ENCODE results near the gene TYW3. TPM values are rescaled to one million over a fixed set of nuclear protein-coding genes. Genes with fewer than 3 reads are reported as not detected.

Gene TYW3
- total and polyA plus RNA-seq, 2 of the 8 experiments (the other 6 are each of a cell fraction or from before 2014, with no cell fraction given) = 6.9 to 31.4 TPM

GRCh38 chr1:74715236-74715502, 17.8 kb upstream of the TYW3 start:
- no peaks in the 10 kb centered on the region for H3K27me3 ChIP-seq (replicated peaks in 1 of 4; ENCODE audit: control insufficient read depth in 3 of 4, extremely low read depth in 1 of 4, insufficient read depth in 3 of 4, low read length in 3 of 4)
- no peak overlapping the region for H2BK20ac ChIP-seq (ENCODE audit: low read length)
- no peaks in the 10 kb centered on the region for H3K79me2 ChIP-seq (ENCODE audit: control insufficient read depth in 1 of 2, insufficient read depth in 2 of 2, low read length in 2 of 2)
- H3K18ac ChIP-seq (ENCODE audit: extremely low read depth, low read length) = no peak overlapping the region
- H3K79me1 ChIP-seq (ENCODE audit: low read depth, low read length) = no peaks in the 10 kb centered on the region
- no peak overlapping the region for H3K4me3 ChIP-seq (ENCODE audit: extremely low read depth in 1 of 4, insufficient read depth in 2 of 4, low read depth in 3 of 4, low read length in 4 of 4)
- no peak overlapping the region for H3K14ac ChIP-seq (ENCODE audit: insufficient read length)
- no peak overlapping the region for H4K5ac ChIP-seq (ENCODE audit: insufficient read length, low read depth, low read length)
- ChIA-PET CTCF (ENCODE audit: partially characterized antibody) (no interaction called here), POLR2A (ENCODE audit: partially characterized antibody) (no interaction called here)
- H3K23ac ChIP-seq (ENCODE audit: insufficient read length) = no peak overlapping the region
- TF ChIP-seq, protein P1, sequence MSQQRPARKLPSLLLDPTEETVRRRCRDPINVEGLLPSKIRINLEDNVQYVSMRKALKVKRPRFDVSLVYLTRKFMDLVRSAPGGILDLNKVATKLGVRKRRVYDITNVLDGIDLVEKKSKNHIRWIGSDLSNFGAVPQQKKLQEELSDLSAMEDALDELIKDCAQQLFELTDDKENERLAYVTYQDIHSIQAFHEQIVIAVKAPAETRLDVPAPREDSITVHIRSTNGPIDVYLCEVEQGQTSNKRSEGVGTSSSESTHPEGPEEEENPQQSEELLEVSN (IDR thresholded peaks at IDR 0.05) = no peak
- TF ChIP-seq TAF1 (IDR thresholded peaks at IDR 0.05; ENCODE audit: low read depth, low read length) (no peak), HDAC2 (IDR thresholded peaks at IDR 0.05; ENCODE audit: borderline replicate concordance in 1 of 2, low read depth in 2 of 2, low read length in 2 of 2) (no peak), TCF12 (IDR thresholded peaks at IDR 0.05; ENCODE audit: low read depth, low read length) (no peak), GTF2F1 (IDR thresholded peaks at IDR 0.05; ENCODE audit: borderline replicate concordance, low read depth, low read length) (no peak)
- DNase-seq (ENCODE audit: low read depth in 1 of 2, low spot score in 2 of 2) (no peak), FAIRE-seq (no peak)
- no peaks in the 10 kb centered on the region for H3K23me2 ChIP-seq (ENCODE audit: low read depth, low read length)
- H3K9me3 ChIP-seq (ENCODE audit: insufficient read depth in 2 of 2, low read depth in 1 of 2, low read length in 1 of 2) = no peaks in the 10 kb centered on the region
- H3K56ac ChIP-seq (replicated peaks; ENCODE audit: insufficient read length, low read depth, low read length) = no peak overlapping the region
- H3K4ac ChIP-seq (replicated peaks; ENCODE audit: insufficient read length, low read depth, low read length) = no peak overlapping the region
- no peak overlapping the region for H3K27ac ChIP-seq (ENCODE audit: low read depth, low read length)
- H2BK120ac ChIP-seq (replicated peaks; ENCODE audit: low read depth, low read length) = no peak overlapping the region
- H2BK15ac ChIP-seq (ENCODE audit: low read length) = no peak overlapping the region
- peaks cover 0 to 6% (median 2%) of the 10 kb centered on the region in 4 experiments; a peak in 2 of 8 replicates for H3K36me3 ChIP-seq (ENCODE audit: control insufficient read depth in 2 of 4, insufficient read depth in 4 of 4, low read length in 3 of 4)
- H4K8ac ChIP-seq (ENCODE audit: extremely low read depth, insufficient read depth, low read length) = no peak overlapping the region
- H2BK12ac ChIP-seq (ENCODE audit: low read depth, low read length) = no peak overlapping the region
- H3K9ac ChIP-seq (replicated peaks in 1 of 4; ENCODE audit: extremely low read depth in 1 of 4, low read depth in 3 of 4, low read length in 3 of 4) = no peak overlapping the region
- H2BK5ac ChIP-seq (ENCODE audit: low read depth, low read length) = no peak overlapping the region
- 81% methylated on average over 1 of the region's 1 CpG; no CpG with 5 or more reads in 1 of the 2 experiments for WGBS, 2 experiments (ENCODE audit: extremely low coverage in 1 of 2, insufficient coverage in 1 of 2, insufficient read length in 1 of 2, insufficient replicate concordance in 2 of 2, low coverage in 1 of 2, low lambda C conversion rate in 2 of 2, missing lambda C conversion rate in 1 of 2)
- H3K4me1 ChIP-seq (replicated peaks in 1 of 4; ENCODE audit: control insufficient read depth in 3 of 4, insufficient read depth in 4 of 4, low read length in 3 of 4) = no peaks in the 10 kb centered on the region
- no peak overlapping the region for H2AK5ac ChIP-seq (ENCODE audit: low read depth, low read length)
- H2AFZ ChIP-seq (ENCODE audit: low read length) = no peak overlapping the region
- peaks cover 0 to 2% of the 10 kb centered on the region in 2 experiments for H4K20me1 ChIP-seq (replicated peaks in 1 of 2; ENCODE audit: control insufficient read depth in 1 of 2, insufficient read depth in 2 of 2, low read length in 2 of 2)
- no peak overlapping the region for H3K4me2 ChIP-seq (ENCODE audit: insufficient read depth in 1 of 2, low read depth in 2 of 2, low read length in 2 of 2)
- H4K91ac ChIP-seq (replicated peaks; ENCODE audit: insufficient read length, low read length) = no peak overlapping the region
